Measurements from ENCODE around the gene CLEC4D.
"Not testable (repeated sequence)": the region's sequence is repeated elsewhere in the genome, so short reads cannot be mapped to it uniquely, and the experiment has no call there.

The CLEC4D gene

DNA sequence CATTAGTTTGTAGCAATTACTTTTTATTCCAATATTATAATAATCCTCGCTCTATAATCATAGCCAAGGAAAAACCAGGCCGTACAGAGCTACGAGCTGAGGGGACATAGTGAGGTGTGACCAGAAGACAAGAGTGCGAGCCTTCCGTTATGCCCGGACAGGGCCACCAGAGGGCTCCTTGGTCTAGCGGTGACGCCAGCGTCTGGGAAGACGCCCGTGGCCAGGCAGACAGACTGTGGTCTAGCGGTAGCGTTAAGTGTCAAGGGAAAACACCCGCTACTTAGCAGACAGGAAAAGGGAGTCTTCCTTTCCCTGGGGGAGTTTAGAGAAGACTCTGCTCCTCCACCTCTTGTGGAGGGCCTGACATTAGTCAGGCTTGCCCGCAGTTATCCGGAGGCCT is 24.5 kb downstream of the CLEC4D start:
- H3K27me3 ChIP-seq (ENCODE audit: control insufficient read depth, insufficient read depth, low read length); H3K4me1 ChIP-seq (ENCODE audit: control insufficient read depth, insufficient read depth, low read length); H3K4me3 ChIP-seq (ENCODE audit: low read depth, low read length); H3K9ac ChIP-seq (ENCODE audit: low read depth, low read length); H3K27ac ChIP-seq (ENCODE audit: low read depth, low read length); H3K9me3 ChIP-seq (ENCODE audit: control insufficient read depth, insufficient read depth, low read length); H3K36me3 ChIP-seq (ENCODE audit: control insufficient read depth, insufficient read depth, low read length): not testable (repeated sequence)

DNA sequence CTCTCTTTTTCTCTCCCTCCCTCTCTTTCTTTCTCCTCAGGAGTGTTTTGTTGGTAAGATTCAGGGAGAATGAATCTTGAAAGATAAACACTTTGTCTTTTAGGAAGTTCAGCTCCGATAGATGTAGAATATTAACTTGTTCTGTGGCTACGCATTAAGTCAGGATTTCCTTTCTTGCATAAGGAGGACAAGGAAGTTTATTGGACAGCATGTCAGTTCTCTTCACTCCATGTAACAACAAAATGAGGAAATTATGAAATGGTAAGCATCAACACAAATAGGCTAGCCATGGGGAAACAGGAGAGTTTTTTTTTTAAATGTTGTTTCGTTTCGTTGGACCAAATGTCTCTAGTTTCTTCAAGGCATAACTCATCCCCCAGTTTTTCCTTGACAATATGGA is 27.5 kb downstream of the CLEC4D start, which contains the start of gene CLEC4E:
TSS of gene CLEC4E (minus strand) at position 75 of the 400 bp plus-strand sequence. CDS start 108 bp downstream, outside the sequence.
- H3K4me1 ChIP-seq (ENCODE audit: control insufficient read depth, insufficient read depth, low read length); H3K9me3 ChIP-seq (ENCODE audit: control insufficient read depth, insufficient read depth, low read length); H3K36me3 ChIP-seq (ENCODE audit: control insufficient read depth, insufficient read depth, low read length); H3K27ac ChIP-seq (ENCODE audit: low read depth, low read length); H3K4me3 ChIP-seq (ENCODE audit: low read depth, low read length); H3K27me3 ChIP-seq (ENCODE audit: control insufficient read depth, insufficient read depth, low read length); H3K9ac ChIP-seq (ENCODE audit: low read depth, low read length): not testable (repeated sequence)

DNA sequence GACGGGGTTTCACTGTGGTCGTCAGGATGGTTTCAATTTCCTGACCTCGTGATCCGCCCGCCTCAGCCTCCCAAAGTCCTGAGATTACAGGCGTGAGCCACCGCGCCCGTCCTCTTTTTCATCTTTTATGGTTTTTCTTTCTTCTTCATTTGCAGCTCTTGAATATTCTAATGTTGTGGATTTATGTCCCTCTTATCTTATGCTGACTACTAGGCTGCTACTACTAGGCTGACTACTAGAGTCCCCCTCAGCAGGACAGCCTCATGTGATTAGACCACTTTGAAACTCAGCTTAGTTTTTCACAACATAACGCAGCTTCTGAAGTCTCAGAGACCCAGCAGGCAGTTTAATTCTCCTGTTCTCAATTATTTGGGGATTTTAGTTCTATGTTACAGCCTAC is 28.3 kb downstream of the CLEC4D start:
- Histone ChIP-seq H3K36me3 (ENCODE audit: control insufficient read depth, insufficient read depth, low read length) (no peaks in the 10 kb centered on the region), H3K27ac (ENCODE audit: low read depth, low read length) (no peak overlapping the region), H3K4me3 (ENCODE audit: low read depth, low read length) (no peak overlapping the region), H3K9me3 (ENCODE audit: control insufficient read depth, insufficient read depth, low read length) (no peaks in the 10 kb centered on the region; the same call in 1 of the 2 replicates), H3K4me1 (ENCODE audit: control insufficient read depth, insufficient read depth, low read length) (peaks cover 4% of the 10 kb centered on the region; the same call in 1 of the 2 replicates), H3K9ac (ENCODE audit: low read depth, low read length) (no peak overlapping the region), H3K27me3 (ENCODE audit: control insufficient read depth, insufficient read depth, low read length) (no peaks in the 10 kb centered on the region)

DNA sequence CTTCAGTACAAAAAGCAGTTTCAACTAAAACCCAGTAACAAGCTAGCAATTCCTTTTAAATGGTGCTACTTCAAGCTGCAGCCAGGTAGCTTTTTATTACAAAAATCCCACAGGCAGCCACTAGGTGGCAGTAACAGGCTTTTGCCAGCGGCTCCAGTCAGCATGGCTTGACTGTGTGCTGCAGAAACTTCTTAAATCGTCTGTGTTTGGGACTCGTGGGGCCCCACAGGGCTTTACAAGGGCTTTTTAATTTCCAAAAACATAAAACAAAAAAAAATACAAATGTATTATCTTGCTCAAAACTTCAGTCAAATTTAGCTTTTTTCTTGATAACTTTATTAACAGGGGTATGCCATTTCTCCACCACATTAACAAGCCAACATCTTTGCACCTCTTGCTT is 31.0 kb downstream of the CLEC4D start:
- Histone ChIP-seq H3K9me3 (ENCODE audit: control insufficient read depth, insufficient read depth, low read length) (no peaks in the 10 kb centered on the region), H3K27ac (ENCODE audit: low read depth, low read length) (no peak overlapping the region)

DNA sequence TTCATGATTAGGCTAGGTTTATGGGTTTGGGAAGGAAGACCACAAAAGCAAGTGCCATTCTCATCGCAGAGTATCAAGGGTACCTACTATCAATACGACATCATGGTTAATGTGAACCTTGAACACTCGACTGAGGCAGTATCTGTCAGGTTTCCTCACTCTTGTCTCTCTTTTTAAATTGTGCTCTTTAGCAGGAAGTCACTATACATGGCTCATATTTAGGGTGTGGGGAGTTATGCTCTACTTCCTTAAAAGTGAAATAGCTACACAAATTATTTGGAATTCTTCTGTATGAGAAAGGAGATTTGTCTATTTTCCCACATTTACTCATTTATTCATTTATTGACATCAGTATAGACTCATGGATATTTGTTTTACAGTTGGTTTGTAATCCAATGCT is 33.3 kb downstream of the CLEC4D start:
- Histone ChIP-seq H3K27me3 (ENCODE audit: control insufficient read depth, insufficient read depth, low read length) (no peaks in the 10 kb centered on the region), H3K4me1 (ENCODE audit: control insufficient read depth, insufficient read depth, low read length) (peaks cover 4% of the 10 kb centered on the region; the same call in 1 of the 2 replicates), H3K9me3 (ENCODE audit: control insufficient read depth, insufficient read depth, low read length) (no peaks in the 10 kb centered on the region), H3K27ac (ENCODE audit: low read depth, low read length) (no peak overlapping the region), H3K9ac (ENCODE audit: low read depth, low read length) (no peak overlapping the region), H3K4me3 (ENCODE audit: low read depth, low read length) (no peak overlapping the region), H3K36me3 (ENCODE audit: control insufficient read depth, insufficient read depth, low read length) (no peaks in the 10 kb centered on the region)

More for the DNA sequence above, 31.0 kb downstream of the CLEC4D start:
- no peaks in the 10 kb centered on the region for H3K36me3 ChIP-seq (ENCODE audit: control insufficient read depth, insufficient read depth, low read length)
- no peaks in the 10 kb centered on the region for H3K27me3 ChIP-seq (ENCODE audit: control insufficient read depth, insufficient read depth, low read length)
- peaks cover 4% of the 10 kb centered on the region; the same call in 1 of the 2 replicates for H3K4me1 ChIP-seq (ENCODE audit: control insufficient read depth, insufficient read depth, low read length)
- no peak overlapping the region for H3K4me3 ChIP-seq (ENCODE audit: low read depth, low read length)
- no peak overlapping the region for H3K9ac ChIP-seq (ENCODE audit: low read depth, low read length)

DNA sequence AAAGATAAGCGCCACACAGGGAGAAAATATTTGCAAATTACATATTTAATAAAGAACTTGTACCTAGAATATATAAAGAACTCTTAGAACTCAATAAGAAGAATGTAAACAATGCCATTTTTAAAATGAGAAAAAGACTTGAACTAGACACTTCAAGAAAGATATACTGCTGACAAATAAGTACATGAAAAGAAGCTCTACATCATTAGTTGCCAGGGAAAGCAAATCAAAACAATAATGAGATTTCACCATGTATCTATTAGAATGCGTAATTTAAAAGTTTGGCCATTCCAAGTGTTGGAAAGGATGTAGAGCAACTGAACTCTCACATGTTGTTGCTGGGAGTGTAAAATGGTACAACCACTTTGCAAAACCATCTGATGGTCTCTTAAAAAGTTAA is 34.3 kb downstream of the CLEC4D start:
- Histone ChIP-seq H3K27me3 (ENCODE audit: control insufficient read depth, insufficient read depth, low read length) (no peaks in the 10 kb centered on the region), H3K9ac (ENCODE audit: low read depth, low read length) (no peak overlapping the region), H3K36me3 (ENCODE audit: control insufficient read depth, insufficient read depth, low read length) (no peaks in the 10 kb centered on the region), H3K4me3 (ENCODE audit: low read depth, low read length) (no peak overlapping the region), H3K4me1 (ENCODE audit: control insufficient read depth, insufficient read depth, low read length) (peaks cover 4% of the 10 kb centered on the region; the same call in 1 of the 2 replicates), H3K27ac (ENCODE audit: low read depth, low read length) (no peak overlapping the region), H3K9me3 (ENCODE audit: control insufficient read depth, insufficient read depth, low read length) (no peaks in the 10 kb centered on the region)

DNA sequence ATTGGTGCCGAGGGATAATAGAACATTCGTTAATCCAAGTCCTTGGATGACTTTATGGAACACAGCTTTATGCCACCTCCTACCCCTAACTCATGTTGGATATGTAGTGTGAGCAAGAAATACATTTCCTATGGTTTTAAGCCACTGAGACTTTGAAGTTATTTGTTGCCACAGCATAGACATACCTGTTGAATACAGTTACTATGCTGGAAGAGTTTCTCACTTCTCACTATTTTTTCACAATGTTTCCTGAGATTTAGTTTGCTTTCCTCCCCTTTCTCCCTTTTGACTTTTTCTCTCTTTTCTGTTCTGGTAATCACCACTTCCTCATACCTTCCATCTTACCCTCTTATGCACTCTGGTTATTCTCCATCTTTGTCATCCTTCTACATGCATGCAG is 34.9 kb downstream of the CLEC4D start:
- Histone ChIP-seq H3K36me3 (ENCODE audit: control insufficient read depth, insufficient read depth, low read length) (no peaks in the 10 kb centered on the region), H3K27me3 (ENCODE audit: control insufficient read depth, insufficient read depth, low read length) (no peaks in the 10 kb centered on the region), H3K9me3 (ENCODE audit: control insufficient read depth, insufficient read depth, low read length) (no peaks in the 10 kb centered on the region), H3K27ac (ENCODE audit: low read depth, low read length) (no peak overlapping the region), H3K4me3 (ENCODE audit: low read depth, low read length) (no peak overlapping the region), H3K9ac (ENCODE audit: low read depth, low read length) (no peak overlapping the region), H3K4me1 (ENCODE audit: control insufficient read depth, insufficient read depth, low read length) (peaks cover 4% of the 10 kb centered on the region; the same call in 1 of the 2 replicates)

DNA sequence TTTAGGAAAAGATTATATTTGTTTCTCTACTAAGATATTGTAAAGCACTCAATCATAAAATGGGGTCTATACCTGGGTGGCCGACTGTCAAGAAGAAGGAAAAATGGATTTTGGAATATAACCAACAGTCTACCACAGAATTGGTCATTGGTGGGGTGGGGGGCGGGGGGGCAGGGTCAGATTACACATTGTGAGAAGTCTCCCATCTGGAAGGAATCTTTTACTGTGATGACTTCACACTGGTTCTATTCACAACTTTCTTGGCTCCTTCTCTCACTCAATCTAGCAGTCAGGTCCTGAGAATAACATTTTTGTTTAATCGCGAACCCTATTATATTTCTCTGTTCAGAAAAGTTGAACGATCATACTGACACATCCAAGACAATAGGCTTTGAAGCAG is 36.1 kb downstream of the CLEC4D start:
- no peaks in the 10 kb centered on the region for H3K9me3 ChIP-seq (ENCODE audit: control insufficient read depth, insufficient read depth, low read length)
- peaks cover 3% of the 10 kb centered on the region; the same call in 1 of the 2 replicates for H3K4me1 ChIP-seq (ENCODE audit: control insufficient read depth, insufficient read depth, low read length)
- H3K9ac ChIP-seq (ENCODE audit: low read depth, low read length): no peak overlapping the region
- no peaks in the 10 kb centered on the region for H3K36me3 ChIP-seq (ENCODE audit: control insufficient read depth, insufficient read depth, low read length)
- no peak overlapping the region for H3K4me3 ChIP-seq (ENCODE audit: low read depth, low read length)
- H3K27me3 ChIP-seq (ENCODE audit: control insufficient read depth, insufficient read depth, low read length): no peaks in the 10 kb centered on the region
- no peak overlapping the region for H3K27ac ChIP-seq (ENCODE audit: low read depth, low read length)

DNA sequence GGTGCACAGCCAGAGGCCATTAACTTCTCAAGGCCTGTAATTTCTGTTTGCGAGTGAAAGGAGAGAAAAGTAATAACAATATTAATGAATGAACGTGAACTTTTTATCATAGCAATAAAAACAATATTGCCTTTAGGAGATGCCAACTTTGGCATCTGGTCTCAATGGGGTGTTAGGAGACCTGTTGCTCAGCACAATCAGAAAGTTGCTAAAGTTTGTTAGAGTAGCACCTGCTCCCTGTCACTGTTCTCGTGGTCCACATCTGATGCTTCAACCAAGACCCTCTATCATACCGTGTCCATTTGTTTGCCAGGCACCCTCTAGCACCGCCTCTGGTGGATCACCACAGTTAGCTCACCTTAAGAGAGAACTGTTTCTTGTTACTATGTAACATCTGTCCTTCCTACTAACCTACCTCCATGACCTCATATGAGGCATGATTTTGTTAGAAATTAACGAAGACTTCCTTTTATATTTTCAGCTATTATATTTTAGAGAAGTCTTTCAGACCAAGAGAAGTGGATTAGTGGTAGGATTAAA is 39.9 kb downstream of the CLEC4D start:
- H3K27ac ChIP-seq (ENCODE audit: low read depth, low read length): no peak overlapping the region
- no peaks in the 10 kb centered on the region for H3K36me3 ChIP-seq (ENCODE audit: control insufficient read depth, insufficient read depth, low read length)
- peaks cover 9% of the 10 kb centered on the region; the same call in 1 of the 2 replicates for H3K4me1 ChIP-seq (ENCODE audit: control insufficient read depth, insufficient read depth, low read length)
- no peak overlapping the region for H3K4me3 ChIP-seq (ENCODE audit: low read depth, low read length)
- no peaks in the 10 kb centered on the region for H3K9me3 ChIP-seq (ENCODE audit: control insufficient read depth, insufficient read depth, low read length)
- no peak overlapping the region for H3K9ac ChIP-seq (ENCODE audit: low read depth, low read length)
- H3K27me3 ChIP-seq (ENCODE audit: control insufficient read depth, insufficient read depth, low read length): no peaks in the 10 kb centered on the region

DNA sequence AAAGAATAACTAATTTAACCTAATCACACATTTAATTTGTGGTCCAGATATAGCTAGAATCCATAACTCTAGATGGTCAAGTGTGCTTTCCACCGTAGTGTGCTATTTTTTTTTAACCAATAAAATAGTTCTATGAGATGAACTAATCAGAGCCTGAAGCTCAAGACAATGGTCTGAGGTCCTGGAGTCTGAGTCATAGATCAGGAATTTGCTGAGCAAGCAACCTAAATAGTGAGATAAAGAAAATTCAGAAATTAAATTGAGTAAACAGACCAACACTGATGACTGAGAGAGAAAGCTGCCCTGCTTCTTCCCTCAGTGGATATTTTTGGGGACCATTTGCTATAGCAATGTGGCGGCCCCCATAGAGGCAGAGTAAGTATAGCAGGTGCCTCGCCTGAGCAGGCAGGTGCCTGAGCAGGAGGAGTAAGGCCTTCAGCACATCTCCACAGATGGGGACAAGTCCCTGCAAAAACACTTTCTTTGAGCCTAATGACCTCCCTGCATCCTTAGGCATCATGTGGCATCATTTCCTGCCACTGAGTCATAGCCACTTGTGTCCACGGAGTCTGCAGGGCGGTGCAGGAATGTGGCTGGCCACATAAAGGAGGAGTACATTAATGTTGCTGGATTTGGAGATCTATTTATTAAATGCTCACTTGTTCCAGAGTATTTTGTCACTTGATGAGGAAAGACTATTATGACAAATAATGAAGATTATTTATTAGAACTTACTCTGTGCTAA is 41.3 kb downstream of the CLEC4D start:
- no peak overlapping the region for H3K4me3 ChIP-seq (ENCODE audit: low read depth, low read length)
- H3K27me3 ChIP-seq (ENCODE audit: control insufficient read depth, insufficient read depth, low read length): no peaks in the 10 kb centered on the region
- no peak overlapping the region for H3K27ac ChIP-seq (ENCODE audit: low read depth, low read length)

DNA sequence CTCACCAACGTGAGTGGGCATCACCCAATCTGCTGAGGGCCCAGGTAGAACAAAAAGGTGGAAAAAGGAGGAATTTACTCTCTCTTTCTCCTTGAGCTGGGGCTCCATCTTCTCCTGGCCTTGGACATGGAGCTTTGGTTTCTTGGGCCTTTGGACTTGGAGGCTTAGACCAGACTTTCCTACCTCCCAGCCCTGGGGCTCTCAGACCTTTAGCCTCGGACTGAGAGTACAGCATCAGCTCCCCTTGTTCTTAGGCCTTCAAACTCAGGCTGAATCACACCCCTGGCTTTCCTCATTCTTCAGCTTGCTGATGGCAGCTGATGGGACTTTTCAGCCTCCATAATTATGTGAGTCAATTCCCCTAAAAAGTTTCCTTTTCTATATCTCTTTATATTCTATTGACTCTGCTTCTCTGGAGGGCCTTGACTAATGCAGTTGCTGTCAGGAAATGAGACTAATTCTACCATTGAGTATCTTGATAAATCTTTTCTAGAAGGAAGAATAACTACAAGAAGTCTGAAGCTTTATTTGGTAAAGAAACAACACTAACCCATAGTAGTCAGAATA is 43.3 kb downstream of the CLEC4D start:
- H3K4me1 ChIP-seq (ENCODE audit: control insufficient read depth, insufficient read depth, low read length): peaks cover 9% of the 10 kb centered on the region; the same call in 1 of the 2 replicates
- no peaks in the 10 kb centered on the region for H3K9me3 ChIP-seq (ENCODE audit: control insufficient read depth, insufficient read depth, low read length)
- no peaks in the 10 kb centered on the region for H3K27me3 ChIP-seq (ENCODE audit: control insufficient read depth, insufficient read depth, low read length)
- H3K4me3 ChIP-seq (ENCODE audit: low read depth, low read length): no peak overlapping the region
- H3K9ac ChIP-seq (ENCODE audit: low read depth, low read length): no peak overlapping the region
- H3K27ac ChIP-seq (ENCODE audit: low read depth, low read length): no peak overlapping the region
- no peaks in the 10 kb centered on the region for H3K36me3 ChIP-seq (ENCODE audit: control insufficient read depth, insufficient read depth, low read length)

More for the DNA sequence above, 41.3 kb downstream of the CLEC4D start:
- Histone ChIP-seq H3K4me1 (ENCODE audit: control insufficient read depth, insufficient read depth, low read length) (peaks cover 9% of the 10 kb centered on the region; the same call in 1 of the 2 replicates), H3K9ac (ENCODE audit: low read depth, low read length) (no peak overlapping the region), H3K36me3 (ENCODE audit: control insufficient read depth, insufficient read depth, low read length) (no peaks in the 10 kb centered on the region), H3K9me3 (ENCODE audit: control insufficient read depth, insufficient read depth, low read length) (no peaks in the 10 kb centered on the region)

All from HUES48 (cell line).